Measurements from ENCODE around the gene ZNF341. TPM values are rescaled to one million over a fixed set of nuclear protein-coding genes. Genes with fewer than 3 reads are reported as not detected.

Gene ZNF341
- total and polyA plus RNA-seq, 2 of the 8 experiments (the other 6 are each of a cell fraction or from before 2014, with no cell fraction given) = 5.8 to 6.4 TPM

GRCh38 chr20:33757458-33757857, 25.7 kb downstream of the ZNF341 start:
- 81% methylated on average over 1 of the region's 1 CpG; no CpG with 5 or more reads in 1 of the 2 experiments for WGBS, 2 experiments (ENCODE audit: extremely low coverage in 1 of 2, insufficient coverage in 1 of 2, insufficient read length in 1 of 2, insufficient replicate concordance in 2 of 2, low coverage in 1 of 2, low lambda C conversion rate in 2 of 2, missing lambda C conversion rate in 1 of 2)
- peaks cover 0 to 2% (median 0%) of the 10 kb centered on the region in 4 experiments; a peak in 2 of 7 replicates for H3K4me1 ChIP-seq (replicated peaks in 1 of 4; ENCODE audit: control insufficient read depth in 3 of 4, insufficient read depth in 4 of 4, low read length in 3 of 4)
- peaks cover 0 to 2% of the 10 kb centered on the region in 2 experiments for H4K20me1 ChIP-seq (replicated peaks in 1 of 2; ENCODE audit: control insufficient read depth in 1 of 2, insufficient read depth in 2 of 2, low read length in 2 of 2)
- POLR2A ChIA-PET (ENCODE audit: partially characterized antibody) = interaction anchor here (0.8 to 1.6 kb wide), 2 partner anchors 9 to 22 kb away, joined by 3 read pairs; no protein-coding TSS in a partner anchor
- no peaks in the 10 kb centered on the region for H3K79me2 ChIP-seq (ENCODE audit: control insufficient read depth in 1 of 2, insufficient read depth in 2 of 2, low read length in 2 of 2)
- no peak for FAIRE-seq
- H3K27ac ChIP-seq (ENCODE audit: low read depth, low read length) = no peak overlapping the region
- no peak overlapping the region for H3K56ac ChIP-seq (replicated peaks; ENCODE audit: insufficient read length, low read depth, low read length)
- no peak overlapping the region for H3K9ac ChIP-seq (replicated peaks in 1 of 4; ENCODE audit: extremely low read depth in 1 of 4, low read depth in 3 of 4, low read length in 3 of 4)
- H3K9me3 ChIP-seq (ENCODE audit: insufficient read depth in 2 of 2, low read depth in 1 of 2, low read length in 1 of 2) = no peaks in the 10 kb centered on the region; a peak in 1 of 4 replicates
- no peak overlapping the region for H4K5ac ChIP-seq (ENCODE audit: insufficient read length, low read depth, low read length)
- no peak overlapping the region for H3K14ac ChIP-seq (ENCODE audit: insufficient read length)
- no peak overlapping the region for H2BK120ac ChIP-seq (replicated peaks; ENCODE audit: low read depth, low read length)
- CTCF ChIA-PET (ENCODE audit: partially characterized antibody) = interaction anchor here (0.9 to 1.0 kb wide), 2 partner anchors 35 to 36 kb away, joined by 3 read pairs; no protein-coding TSS in a partner anchor
- TF ChIP-seq CBX8 (IDR thresholded peaks at IDR 0.05; ENCODE audit: borderline replicate concordance, low read depth, low read length) (no peak), SAP30 (IDR thresholded peaks at IDR 0.05; ENCODE audit: insufficient read depth, insufficient replicate concordance, low read length) (no peak), GABPA (IDR thresholded peaks at IDR 0.05; ENCODE audit: borderline replicate concordance, insufficient read depth, low read length) (no peak), YY1 (IDR thresholded peaks at IDR 0.05; ENCODE audit: low read depth, low read length) (no peak), KDM1A (IDR thresholded peaks at IDR 0.05; ENCODE audit: borderline replicate concordance, low read length) (no peak)
- H3K27me3 ChIP-seq (replicated peaks in 1 of 4; ENCODE audit: control insufficient read depth in 3 of 4, extremely low read depth in 1 of 4, insufficient read depth in 3 of 4, low read length in 3 of 4) = no peaks in the 10 kb centered on the region
- no peak overlapping the region for H3K4ac ChIP-seq (replicated peaks; ENCODE audit: insufficient read length, low read depth, low read length)
- H3K23me2 ChIP-seq (ENCODE audit: low read depth, low read length) = no peaks in the 10 kb centered on the region
- H2BK12ac ChIP-seq (ENCODE audit: low read depth, low read length) = no peak overlapping the region
- no peak overlapping the region for H2BK15ac ChIP-seq (ENCODE audit: low read length)
- H3K4me2 ChIP-seq (ENCODE audit: insufficient read depth in 1 of 2, low read depth in 2 of 2, low read length in 2 of 2) = no peak overlapping the region
- H3K18ac ChIP-seq (ENCODE audit: extremely low read depth, low read length) = no peak overlapping the region
- H3K4me3 ChIP-seq (ENCODE audit: extremely low read depth in 1 of 4, insufficient read depth in 2 of 4, low read depth in 3 of 4, low read length in 4 of 4) = no peak overlapping the region
- no peak overlapping the region for H2BK20ac ChIP-seq (ENCODE audit: low read length)
- H2AFZ ChIP-seq (ENCODE audit: low read length) = no peak overlapping the region
- H4K8ac ChIP-seq (ENCODE audit: extremely low read depth, insufficient read depth, low read length) = no peak overlapping the region
- no peak overlapping the region for H4K91ac ChIP-seq (replicated peaks; ENCODE audit: insufficient read length, low read length)
- H3K23ac ChIP-seq (ENCODE audit: insufficient read length) = no peak overlapping the region
- no peak overlapping the region for H2BK5ac ChIP-seq (ENCODE audit: low read depth, low read length)
- H3K36me3 ChIP-seq (ENCODE audit: control insufficient read depth in 2 of 4, insufficient read depth in 4 of 4, low read length in 3 of 4) = peaks cover 0 to 8% (median 0%) of the 10 kb centered on the region in 4 experiments; a peak in 4 of 8 replicates
- H2AK5ac ChIP-seq (ENCODE audit: low read depth, low read length) = no peak overlapping the region
- no peaks in the 10 kb centered on the region for H3K79me1 ChIP-seq (ENCODE audit: low read depth, low read length)
- no peak for DNase-seq (ENCODE audit: low read depth in 1 of 2, low spot score in 2 of 2)

Measured in H1 (cell line).